H9 (cell line): ENCODE data around the gene RAB1A. TPM values are rescaled to one million over a fixed set of nuclear protein-coding genes. Genes with fewer than 3 reads are reported as not detected.

Experiments
- DNase-seq: peaks from one replicate; pipeline ENCODE4 v3.0.0-alpha.2; 2017
- H2AFZ ChIP-seq: one replicate; pipeline ENCODE4 v1.6.1; 2013; ENCODE audit warnings: mild to moderate bottlenecking, low read length, control low read depth, moderate library complexity
- H2AK5ac ChIP-seq: 2 replicates; pipeline ENCODE4 v1.6.1; 2013; ENCODE audit warnings: low read length, control low read depth, mixed read lengths; ENCODE audit not compliant: insufficient read length
- H2BK120ac ChIP-seq: one replicate; pipeline ENCODE4 v1.6.1; 2013; ENCODE audit warnings: low read depth, mild to moderate bottlenecking, low read length, control low read depth, inconsistent platforms; ENCODE audit not compliant: poor library complexity, severe bottlenecking
- H2BK12ac ChIP-seq: 2 replicates; pipeline ENCODE4 v1.6.1; 2013; ENCODE audit warnings: low read length, control low read depth, mixed read lengths, low read depth; ENCODE audit not compliant: insufficient read length
- H2BK15ac ChIP-seq: 2 replicates; pipeline ENCODE4 v1.6.1; 2013; ENCODE audit warnings: low read depth, low read length, control low read depth
- H2BK20ac ChIP-seq: one replicate; pipeline ENCODE4 v1.6.1; 2013; ENCODE audit warnings: low read depth, mild to moderate bottlenecking, low read length, control low read depth, inconsistent platforms; ENCODE audit not compliant: poor library complexity, severe bottlenecking
- H2BK5ac ChIP-seq: 2 replicates; pipeline ENCODE4 v1.6.1; 2013; ENCODE audit warnings: low read length, control low read depth, mixed read lengths; ENCODE audit not compliant: insufficient read length
- H3K14ac ChIP-seq: 2 replicates; pipeline ENCODE4 v1.6.1; 2013; ENCODE audit warnings: low read length, control low read depth; ENCODE audit not compliant: insufficient read depth
- H3K18ac ChIP-seq: 2 replicates; pipeline ENCODE4 v1.6.1; 2013; ENCODE audit warnings: low read depth, mild to moderate bottlenecking, mixed read lengths, low read length, control low read depth; ENCODE audit not compliant: insufficient read length
- H3K23ac ChIP-seq: 2 replicates; pipeline ENCODE4 v1.6.1; 2013; ENCODE audit warnings: low read length, control low read depth, mixed read lengths, low read depth; ENCODE audit not compliant: insufficient read length
- H3K23me2 ChIP-seq: 2 replicates; pipeline ENCODE4 v1.6.1; 2013; ENCODE audit warnings: low read depth, mild to moderate bottlenecking, mixed read lengths, low read length, control low read depth; ENCODE audit not compliant: insufficient read length, poor library complexity, severe bottlenecking
- H3K27ac ChIP-seq: 2 replicates; pipeline ENCODE4 v1.5.1; 2013; ENCODE audit warnings: low read length, control low read depth, mixed read lengths, low read depth; ENCODE audit not compliant: insufficient read length
- H3K27me3 ChIP-seq: 2 replicates; pipeline ENCODE4 v1.6.1; 2013; ENCODE audit warnings: low read length, control low read depth, inconsistent platforms; ENCODE audit not compliant: insufficient read depth
- H3K4ac ChIP-seq: 2 replicates; pipeline ENCODE4 v1.6.1; 2013; ENCODE audit warnings: low read depth, mild to moderate bottlenecking, control low read depth, inconsistent platforms, low read length, moderate library complexity
- H3K4me1 ChIP-seq: 2 replicates; pipeline ENCODE4 v1.6.1; 2013; ENCODE audit warnings: low read length, control low read depth, inconsistent platforms; ENCODE audit not compliant: insufficient read depth
- H3K4me2 ChIP-seq: 2 replicates; pipeline ENCODE4 v1.6.1; 2013; ENCODE audit warnings: low read length, control low read depth, mixed read lengths; ENCODE audit not compliant: insufficient read length, insufficient read depth
- H3K56ac ChIP-seq: 2 replicates; pipeline ENCODE4 v1.6.1; 2013; ENCODE audit warnings: low read depth, mild to moderate bottlenecking, mixed read lengths, low read length, control low read depth; ENCODE audit not compliant: insufficient read length
- H3K79me1 ChIP-seq: 2 replicates; pipeline ENCODE4 v1.6.1; 2013; ENCODE audit warnings: low read depth, mild to moderate bottlenecking, moderate library complexity, low read length, control low read depth, inconsistent platforms; ENCODE audit not compliant: insufficient read depth, poor library complexity, severe bottlenecking
- H3K79me2 ChIP-seq: 2 replicates; pipeline ENCODE4 v1.6.1; 2013; ENCODE audit warnings: low read length, control low read depth, inconsistent platforms; ENCODE audit not compliant: insufficient read depth
- H3K9ac ChIP-seq: 2 replicates; pipeline ENCODE4 v1.6.1; 2013; ENCODE audit warnings: low read length, control low read depth, mixed read lengths; ENCODE audit not compliant: insufficient read length; ENCODE audit errors: extremely low read depth
- H3K9me3 ChIP-seq: one replicate; pipeline ENCODE4 v1.6.1; 2013; ENCODE audit warnings: low read depth, low read length, inconsistent platforms; ENCODE audit not compliant: control insufficient read depth
- H3T11ph ChIP-seq: one replicate; pipeline ENCODE4 v1.6.1; 2013; ENCODE audit warnings: mild to moderate bottlenecking, low read length, control low read depth, inconsistent platforms
- H4K20me1 ChIP-seq: one replicate; pipeline ENCODE4 v1.6.1; 2013; ENCODE audit not compliant: control insufficient read depth, insufficient read length, insufficient read depth
- H4K5ac ChIP-seq: 2 replicates; pipeline ENCODE4 v1.6.1; 2013; ENCODE audit warnings: low read depth, mild to moderate bottlenecking, mixed read lengths, low read length, control low read depth; ENCODE audit not compliant: insufficient read length
- H4K8ac ChIP-seq: replicated peaks from 2 replicates; pipeline ENCODE4 v1.6.1; 2013; ENCODE audit warnings: low read length, control low read depth, mixed read lengths, low read depth; ENCODE audit not compliant: insufficient read length
- H4K91ac ChIP-seq: 2 replicates; pipeline ENCODE4 v1.6.1; 2013; ENCODE audit warnings: low read depth, mild to moderate bottlenecking, moderate library complexity, mixed read lengths, low read length, control low read depth; ENCODE audit not compliant: insufficient read length
- H3K27ac Mint-ChIP-seq, 3 experiments: 2 replicates in 2 of 3; 3 replicates in 1 of 3; pipeline ENCODE4 v1.8.0; 2020 to 2021; ENCODE audit warnings: mixed read lengths in 3 of 3, mild to moderate bottlenecking in 1 of 3, moderate library complexity in 1 of 3
- H3K27me3 Mint-ChIP-seq: 2 replicates; pipeline ENCODE4 v1.8.0; 2021; ENCODE audit warnings: low read depth, mild to moderate bottlenecking, moderate library complexity, mixed read lengths
- H3K36me3 Mint-ChIP-seq, 3 experiments: 2 replicates in 2 of 3; 3 replicates in 1 of 3; pipeline ENCODE4 v1.8.0; 2020 to 2021; ENCODE audit warnings: low read depth in 3 of 3, mixed read lengths in 3 of 3; ENCODE audit not compliant: insufficient read depth in 1 of 3
- H3K4me1 Mint-ChIP-seq, 2 experiments: 2 replicates each; pipeline ENCODE4 v1.8.0; 2020; ENCODE audit warnings: mixed read lengths in 2 of 2
- H3K4me3 Mint-ChIP-seq, 2 experiments: 2 replicates in 1 of 2; 3 replicates in 1 of 2; pipeline ENCODE4 v1.8.0; 2020 to 2021; ENCODE audit warnings: mild to moderate bottlenecking in 2 of 2, mixed read lengths in 2 of 2, moderate library complexity in 1 of 2
- H3K9me3 Mint-ChIP-seq, 2 experiments: 2 replicates in 1 of 2; 3 replicates in 1 of 2; pipeline ENCODE4 v1.8.0; 2020; ENCODE audit warnings: mild to moderate bottlenecking in 2 of 2, mixed read lengths in 2 of 2, moderate library complexity in 1 of 2
- WGBS: extraction: QIAGEN DNeasy Blood & Tissue Kit; methylation state at CpG from one replicate; pipeline ENCODE4 v1.1.7; 2013; ENCODE audit warnings: missing lambda C conversion rate, low lambda C conversion rate, mixed read lengths; ENCODE audit not compliant: insufficient read length; ENCODE audit errors: extremely low coverage; 5-methylcytosine and 5-hydroxymethylcytosine counted together
- total RNA-seq: library from RNA; stranded (reverse); gene quantifications from 2 replicates; pipeline ENCODE4 v1.2.1, GENCODE V29; 2021
- TF ChIP-seq, protein P1 (sequence below): fragments of 200-600 bp; sonication (generic); conservative IDR thresholded peaks from 3 replicates; pipeline ENCODE4 v1.8.0; 2021; ENCODE audit warnings: antibody characterized with exemption, mild to moderate bottlenecking

Gene RAB1A
- total RNA-seq, 1 experiment from 2014 or later: 112 TPM

DNA sequence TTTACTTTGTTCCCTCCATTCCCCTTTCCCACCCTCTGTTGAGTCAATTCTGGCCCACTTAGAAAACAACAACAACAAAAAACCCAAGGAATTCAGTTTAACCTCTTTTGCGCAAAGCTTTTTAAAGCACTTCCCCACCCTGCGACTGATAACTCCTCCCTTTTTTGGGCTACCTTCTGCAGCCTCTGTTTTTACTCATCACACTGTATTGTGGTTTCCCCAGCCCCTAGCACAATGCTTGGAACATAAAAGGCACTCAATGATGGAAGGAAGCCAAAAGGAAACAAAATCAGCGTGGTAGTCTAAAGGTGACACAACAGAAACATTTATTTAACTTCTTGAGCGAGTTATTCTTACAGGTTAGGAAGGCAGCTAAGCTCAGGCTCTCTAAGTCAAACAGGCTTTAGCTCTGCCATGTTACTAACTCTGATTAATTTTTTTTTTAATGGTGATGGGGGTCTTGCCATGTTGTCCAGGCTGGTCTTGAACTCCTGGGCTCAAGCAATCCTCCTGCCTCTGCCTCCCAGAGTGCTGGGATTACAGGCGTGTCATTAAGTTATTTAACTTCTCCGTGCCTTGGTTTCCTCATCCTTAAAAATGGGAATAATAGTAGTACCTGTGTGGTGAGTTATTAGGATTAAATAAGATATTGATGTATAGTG is 72.4 kb downstream of the RAB1A start:
- H3K27me3 Mint-ChIP-seq: peaks cover 8% of the 10 kb centered on the region; the same call in 1 of the 2 replicates
- H2AFZ ChIP-seq: no peak overlapping the region
- peaks cover 0 to 6% (median 0%) of the 10 kb centered on the region in 3 experiments; a peak in 6 of 7 replicates for H3K36me3 Mint-ChIP-seq

More for the DNA sequence above, 72.4 kb downstream of the RAB1A start:
- Mint-ChIP-seq H3K27ac (peak overlapping the region in 2 of 3 experiments; percentile 40 to 53; a peak in 5 of 7 replicates), H3K9me3 (peaks cover 0 to 1% of the 10 kb centered on the region in 2 experiments; a peak in 1 of 5 replicates), H3K4me1 (peaks cover 21 to 43% of the 10 kb centered on the region in 2 experiments), H3K4me3 (peak overlapping the region; percentile 79 to 93)
- Histone ChIP-seq H2BK120ac (no peak overlapping the region), H4K20me1 (no peaks in the 10 kb centered on the region), H3K56ac (no peak overlapping the region), H3K18ac (no peak overlapping the region), H2BK12ac (no peak overlapping the region), H3K27ac (no peak overlapping the region), H3K9me3 (no peaks in the 10 kb centered on the region), H3T11ph (peak overlapping the region; percentile 68), H3K14ac (no peak overlapping the region; the same call in 1 of the 2 replicates), H4K91ac (no peak overlapping the region), H3K79me2 (peaks cover 10% of the 10 kb centered on the region), H3K4ac (no peak overlapping the region; the same call in 1 of the 2 replicates), H2AK5ac (no peak overlapping the region), H2BK20ac (no peak overlapping the region), H3K4me2 (peak overlapping the region; percentile 87), H3K23ac (no peak overlapping the region), H3K4me1 (no peaks in the 10 kb centered on the region; the same call in 1 of the 2 replicates), H2BK15ac (no peak overlapping the region), H3K27me3 (no peaks in the 10 kb centered on the region), H2BK5ac (no peak overlapping the region), H4K5ac (no peak overlapping the region), H3K79me1 (peaks cover 7% of the 10 kb centered on the region), H3K9ac (peak overlapping the region; percentile 68), H3K23me2 (peaks cover 6% of the 10 kb centered on the region), H4K8ac (no peak overlapping the region)
- DNase-seq: no peak
- TF ChIP-seq, protein P1, sequence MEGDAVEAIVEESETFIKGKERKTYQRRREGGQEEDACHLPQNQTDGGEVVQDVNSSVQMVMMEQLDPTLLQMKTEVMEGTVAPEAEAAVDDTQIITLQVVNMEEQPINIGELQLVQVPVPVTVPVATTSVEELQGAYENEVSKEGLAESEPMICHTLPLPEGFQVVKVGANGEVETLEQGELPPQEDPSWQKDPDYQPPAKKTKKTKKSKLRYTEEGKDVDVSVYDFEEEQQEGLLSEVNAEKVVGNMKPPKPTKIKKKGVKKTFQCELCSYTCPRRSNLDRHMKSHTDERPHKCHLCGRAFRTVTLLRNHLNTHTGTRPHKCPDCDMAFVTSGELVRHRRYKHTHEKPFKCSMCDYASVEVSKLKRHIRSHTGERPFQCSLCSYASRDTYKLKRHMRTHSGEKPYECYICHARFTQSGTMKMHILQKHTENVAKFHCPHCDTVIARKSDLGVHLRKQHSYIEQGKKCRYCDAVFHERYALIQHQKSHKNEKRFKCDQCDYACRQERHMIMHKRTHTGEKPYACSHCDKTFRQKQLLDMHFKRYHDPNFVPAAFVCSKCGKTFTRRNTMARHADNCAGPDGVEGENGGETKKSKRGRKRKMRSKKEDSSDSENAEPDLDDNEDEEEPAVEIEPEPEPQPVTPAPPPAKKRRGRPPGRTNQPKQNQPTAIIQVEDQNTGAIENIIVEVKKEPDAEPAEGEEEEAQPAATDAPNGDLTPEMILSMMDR: no peak
- no CpG with 5 or more reads among the region's 6 CpGs for WGBS
